Thoracic aorta endothelial cell (primary cell): ENCODE measurements around the gene CNOT3. TPM values are rescaled to one million over a fixed set of nuclear protein-coding genes. Genes with fewer than 3 reads are reported as not detected.

ENCODE experiments used
- total RNA-seq: library from RNA; depleted of rRNA; stranded (reverse); fragments of >200 nt; gene quantifications from 2 replicates; pipeline ENCODE4 v1.2.3, GENCODE V29; 2012

Gene CNOT3
- 15.2 and 19.6 TPM in 2 replicates for total RNA-seq

GRCh38 chr19:54137699-54138488, at the start of gene CNOT3:
Gene CNOT3 (plus strand): TSS chr19:54137762. CDS start chr19:54142979, 5,217 bp downstream.

GRCh38 chr19:54100561-54100960, 37.0 kb upstream of the CNOT3 start, which contains the start of gene OSCAR:
Gene OSCAR (minus strand): TSS chr19:54100803. CDS start chr19:54100792, 11 bp downstream.

DNA sequence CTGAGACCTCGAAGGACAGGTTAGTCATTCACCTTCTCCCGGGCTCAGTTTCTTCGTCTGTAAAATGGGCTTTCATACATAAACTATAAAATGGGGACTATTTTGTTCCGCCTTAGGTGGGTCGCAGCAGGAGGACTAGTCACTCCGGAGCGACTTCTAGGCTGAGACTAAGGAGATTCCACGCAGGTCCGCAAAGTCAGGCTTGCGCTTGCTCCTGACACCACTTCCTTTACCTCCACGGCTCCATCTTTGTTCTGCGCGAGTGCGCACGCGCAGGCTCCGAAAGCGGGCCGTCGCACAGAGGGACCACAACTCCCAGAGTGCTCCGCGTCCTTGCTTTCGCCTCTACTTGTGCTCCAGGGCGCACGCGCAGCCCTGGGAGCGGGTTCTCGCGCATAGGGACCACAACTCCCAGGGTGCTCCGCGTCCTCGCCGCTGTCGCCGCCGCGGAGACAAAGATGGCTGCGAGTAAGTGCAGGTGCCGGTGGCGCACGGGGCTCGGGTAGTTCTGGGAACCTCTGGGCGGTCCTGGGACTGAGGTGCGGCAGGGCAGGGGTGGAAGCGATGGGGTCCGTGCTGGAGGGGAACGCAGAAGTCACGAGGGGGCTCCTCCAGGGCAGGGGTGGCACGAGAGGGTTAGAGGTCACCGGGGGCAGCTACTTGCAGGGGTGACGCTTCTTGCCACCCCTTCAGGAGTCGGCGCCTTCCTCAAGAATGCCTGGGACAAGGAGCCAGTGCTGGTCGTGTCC, 35.0 kb upstream of the CNOT3 start, which contains the start of gene NDUFA3:
Gene NDUFA3 (plus strand): TSS at position 435 of the 749 bp plus-strand sequence. CDS start 24 bp downstream, at position 459.

DNA sequence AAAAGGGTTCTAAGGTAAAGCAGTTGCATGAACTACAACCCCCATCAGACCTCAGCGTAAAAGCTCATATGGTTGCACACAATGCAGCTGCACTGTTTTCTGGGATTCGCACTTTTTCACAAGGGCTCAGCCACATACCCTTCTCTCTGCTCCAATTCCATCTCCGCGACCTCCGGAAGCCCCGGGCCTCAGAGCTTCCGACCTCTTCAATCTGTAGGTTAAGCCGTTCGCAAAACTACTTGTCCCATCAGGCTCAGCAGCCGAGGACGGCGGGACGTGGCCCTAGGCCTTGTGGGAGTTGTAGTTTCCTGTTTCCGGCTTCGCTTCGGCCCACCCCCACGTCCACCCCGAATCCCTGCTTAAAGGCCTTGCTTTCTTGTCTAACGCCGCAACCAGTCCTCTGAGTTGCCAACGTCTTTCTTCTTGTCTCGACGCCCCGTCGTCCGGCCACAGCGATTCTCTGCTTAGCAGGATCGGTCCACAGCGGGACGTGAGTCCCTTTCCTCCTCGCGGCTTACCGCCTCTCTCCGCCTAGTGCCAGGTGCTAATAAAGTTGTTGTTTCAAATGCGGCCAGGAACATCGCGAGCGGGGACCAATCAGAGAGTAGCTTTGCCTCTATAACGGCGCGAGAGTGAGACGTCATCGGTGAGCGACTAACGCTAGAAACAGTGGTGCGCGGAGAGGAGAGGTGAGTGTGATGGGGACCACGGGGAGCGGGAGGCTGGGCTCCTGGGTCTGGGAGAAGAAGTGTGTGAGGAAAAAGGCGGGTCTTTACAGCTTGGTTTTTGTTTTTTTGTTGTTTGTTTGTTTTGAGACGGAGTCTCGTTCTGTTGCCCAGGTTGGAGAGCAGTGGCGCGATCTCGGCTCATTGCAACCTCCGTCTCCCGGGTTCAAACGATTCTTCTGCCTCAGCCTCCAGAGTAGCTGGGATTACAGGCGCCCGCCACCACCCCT, 22.2 kb upstream of the CNOT3 start, which contains the start of the genes PRPF31 and TFPT:
Gene PRPF31 (plus strand): TSS at position 646 of the 955 bp plus-strand sequence. CDS start 2,525 bp downstream, outside the sequence.
Gene TFPT (minus strand): TSS at position 549 of the 955 bp plus-strand sequence. CDS start 388 bp downstream, at position 161.

DNA sequence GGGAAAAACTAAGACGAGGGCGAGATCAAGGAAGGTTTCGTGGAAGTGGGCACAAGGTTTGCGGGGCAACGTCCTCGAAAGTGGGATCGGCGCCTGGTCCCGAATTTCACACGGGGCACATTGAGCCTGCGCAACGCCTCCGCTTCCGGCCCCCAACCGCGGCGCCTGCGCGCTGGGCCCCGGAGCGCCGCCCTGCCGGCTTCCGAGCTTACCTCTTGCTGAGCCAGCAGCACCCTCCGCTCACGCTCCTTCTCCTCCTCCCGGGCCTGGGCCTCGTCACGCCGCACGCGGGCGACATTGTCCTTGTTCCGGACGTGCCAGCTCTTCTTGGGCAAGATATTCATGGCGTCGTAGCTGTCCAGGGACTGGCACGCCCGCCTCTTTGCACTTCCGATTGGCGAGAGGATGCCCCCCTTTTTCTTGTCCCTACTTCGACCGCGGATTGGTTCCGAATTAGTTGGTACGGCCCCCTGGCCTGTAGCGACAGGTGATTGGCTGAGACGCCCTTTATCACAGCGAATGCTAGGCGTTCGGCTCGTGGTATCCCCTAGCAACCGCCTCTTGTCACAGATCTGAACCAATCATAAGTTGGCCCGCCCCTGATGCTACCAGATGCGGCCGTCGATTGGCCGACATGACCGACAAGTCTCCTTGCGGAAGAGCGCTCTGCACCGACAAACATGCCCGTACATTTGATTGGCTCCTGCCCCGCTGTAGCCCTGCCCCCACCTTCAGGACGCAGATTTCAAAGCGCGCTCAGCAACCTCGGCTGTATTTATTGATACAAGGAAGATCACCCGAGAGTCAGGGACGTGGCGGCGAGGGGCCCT, 22.0 kb downstream of the CNOT3 start, which contains the start of gene LENG1:
Gene LENG1 (minus strand): TSS at position 370 of the 830 bp plus-strand sequence. CDS start 26 bp downstream, at position 344.

GRCh38 chr19:54172471-54173358, 35.2 kb downstream of the CNOT3 start, which contains the start of gene TMC4:
Gene TMC4 (minus strand): TSS chr19:54173160. CDS start chr19:54173117, 43 bp downstream.

DNA sequence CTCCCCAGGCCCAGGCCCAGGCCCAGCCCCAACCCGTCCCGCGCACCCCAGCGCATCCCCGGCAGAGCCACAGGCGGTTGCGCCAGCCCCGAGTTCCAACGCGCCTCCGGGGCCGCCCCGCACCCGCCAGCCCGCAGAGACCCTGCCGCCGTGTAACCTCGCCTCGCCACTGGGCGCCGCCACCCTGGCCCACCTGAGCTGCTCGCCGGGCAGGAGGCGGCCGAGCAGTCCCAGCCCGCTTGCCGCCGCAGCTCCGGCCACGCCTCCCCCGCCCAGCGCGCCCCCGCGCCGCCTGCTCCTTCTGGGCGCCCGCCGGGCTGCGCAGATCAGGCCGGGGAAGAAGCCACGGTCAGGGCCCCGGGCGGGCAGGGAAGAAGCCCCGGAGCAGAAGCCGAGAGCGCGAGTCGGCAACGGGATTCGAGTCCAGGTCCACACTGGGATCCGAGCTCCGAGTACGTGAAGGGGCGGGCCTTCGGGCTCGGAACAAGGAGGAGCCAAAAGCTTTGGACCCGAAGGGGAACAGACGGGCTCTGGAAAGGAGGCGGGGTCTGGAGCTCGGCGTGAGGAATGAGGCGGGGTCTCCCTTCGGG, 51.7 kb downstream of the CNOT3 start, which contains the start of gene MBOAT7:
Gene MBOAT7 (minus strand): TSS at position 436 of the 590 bp plus-strand sequence. CDS start 1,072 bp downstream, outside the sequence.

GRCh38 chr19:54191011-54191810, 53.6 kb downstream of the CNOT3 start, which contains the start of gene TSEN34:
Gene TSEN34 (plus strand): TSS chr19:54191308. CDS start chr19:54191365, 57 bp downstream.

Other genes starting within 250 kb of the CNOT3 start
- 0.22 and 0.66 TPM in 2 replicates for gene CACNG7, start 228.5 kb upstream of the CNOT3 start, total RNA-seq
- gene CACNG8, start 174.8 kb upstream of the CNOT3 start, total RNA-seq = 1.0 and 1.1 TPM in 2 replicates
- gene CACNG6, start 146.1 kb upstream of the CNOT3 start, total RNA-seq = 1.0 and 1.9 TPM in 2 replicates
- gene VSTM1, start 73.9 kb upstream of the CNOT3 start, total RNA-seq = not detected in 2 replicates
- not detected in 2 replicates for gene TARM1, start 56.4 kb upstream of the CNOT3 start, total RNA-seq
- gene OSCAR, start 37.0 kb upstream of the CNOT3 start, total RNA-seq = not detected in 2 replicates
- 8.1 and 11.6 TPM in 2 replicates for gene NDUFA3, start 34.9 kb upstream of the CNOT3 start, total RNA-seq
- gene TFPT, start 22.1 kb upstream of the CNOT3 start, total RNA-seq = 15.9 and 19.7 TPM in 2 replicates
- 51.3 and 64.7 TPM in 2 replicates for gene PRPF31, start 22.0 kb upstream of the CNOT3 start, total RNA-seq
- 4.9 and 5.1 TPM in 2 replicates for gene LENG1, start 22.0 kb downstream of the CNOT3 start, total RNA-seq
- gene TMC4, start 35.4 kb downstream of the CNOT3 start, total RNA-seq = 0.53 TPM in 1 of 2 replicates, not detected in the other
- 64.0 and 112 TPM in 2 replicates for gene MBOAT7, start 51.8 kb downstream of the CNOT3 start, total RNA-seq
- gene TSEN34, start 53.5 kb downstream of the CNOT3 start, total RNA-seq = 47.6 and 60.0 TPM in 2 replicates
- 1,424 and 1,587 TPM in 2 replicates for gene RPS9, start 63.1 kb downstream of the CNOT3 start, total RNA-seq
- not detected in 2 replicates for gene LILRB3, start 85.2 kb downstream of the CNOT3 start, total RNA-seq
- gene LILRA6, start 105.0 kb downstream of the CNOT3 start, total RNA-seq = not detected in 2 replicates
- 0.07 TPM in 1 of 2 replicates, not detected in the other for gene LILRB5, start 119.5 kb downstream of the CNOT3 start, total RNA-seq
- gene LILRB2, start 143.3 kb downstream of the CNOT3 start, total RNA-seq = not detected in 2 replicates
- gene LILRA5, start 175.4 kb downstream of the CNOT3 start, total RNA-seq = not detected in 2 replicates
- gene LILRA4, start 201.4 kb downstream of the CNOT3 start, total RNA-seq = not detected in 2 replicates
- gene LAIR1, start 227.2 kb downstream of the CNOT3 start, total RNA-seq = not detected in 2 replicates